T47D (cell line): ENCODE results near the gene SMIM38.

Experiments
- DNase-seq, 2 experiments: peaks; one replicate each; pipeline versions ENCODE4 v3.0.0 to v3.0.0-alpha.2; 2011 to 2012; ENCODE audit warnings: low read depth in 1 of 2, low spot score in 1 of 2
- JUND ChIP-seq: IDR thresholded peaks from 2 replicates; pipeline ENCODE4 v1.6.1; 2012; ENCODE audit warnings: low read depth
- in situ Hi-C: cut with HindIII; loops from 2 replicates; pipeline ENCODE4 v1.10.0; 2016; ENCODE audit warnings: low sequenced_read_pairs, low pct_unique_long_range_greater_than_20kb

Gene SMIM38

DNA sequence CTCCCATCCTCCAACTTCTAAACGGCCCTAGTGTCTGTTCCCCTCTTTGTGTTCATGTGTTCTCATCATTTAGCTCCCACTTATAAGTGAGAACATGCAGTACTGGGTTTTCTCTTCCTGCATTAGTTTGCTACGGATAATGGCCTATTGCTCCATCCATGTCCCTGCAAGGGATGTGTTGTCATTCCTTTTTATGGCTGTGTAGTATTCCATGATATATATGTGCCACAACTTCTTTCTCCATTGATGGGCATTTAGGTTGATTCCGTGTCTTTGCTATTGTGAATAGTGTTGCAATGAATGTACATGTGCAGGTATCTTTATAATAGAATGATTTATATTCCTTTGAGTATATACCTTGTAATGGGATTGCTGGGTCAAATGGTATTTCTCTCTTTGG lies 5.6 kb upstream of the SMIM38 start:
- DNase-seq, result no peak
- in situ Hi-C loops, result no loop called here
- TF ChIP-seq JUND, result no peak

DNA sequence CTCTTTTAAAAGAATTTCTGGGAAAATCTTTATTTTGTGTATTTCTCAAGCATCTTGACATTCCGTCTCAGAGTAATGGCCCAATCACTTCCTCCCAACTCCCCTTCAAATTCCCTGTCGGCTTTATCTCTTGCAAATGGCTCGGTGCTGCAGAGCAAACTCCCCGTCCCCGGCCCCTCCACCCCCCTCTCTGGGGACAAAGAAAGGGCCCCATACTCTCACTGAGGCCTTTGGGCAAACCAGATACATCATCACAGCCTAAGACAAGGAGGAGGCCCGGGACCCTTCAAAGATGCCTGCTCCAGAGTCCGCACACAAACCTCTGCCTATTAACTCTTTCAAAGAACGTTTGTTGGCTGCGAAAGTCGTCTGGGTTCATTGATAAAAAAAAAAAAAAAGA lies 3.9 kb upstream of the SMIM38 start:
- no peak for TF ChIP-seq JUND
- in situ Hi-C loops, result no loop called here
- DNase-seq, result no peak

DNA sequence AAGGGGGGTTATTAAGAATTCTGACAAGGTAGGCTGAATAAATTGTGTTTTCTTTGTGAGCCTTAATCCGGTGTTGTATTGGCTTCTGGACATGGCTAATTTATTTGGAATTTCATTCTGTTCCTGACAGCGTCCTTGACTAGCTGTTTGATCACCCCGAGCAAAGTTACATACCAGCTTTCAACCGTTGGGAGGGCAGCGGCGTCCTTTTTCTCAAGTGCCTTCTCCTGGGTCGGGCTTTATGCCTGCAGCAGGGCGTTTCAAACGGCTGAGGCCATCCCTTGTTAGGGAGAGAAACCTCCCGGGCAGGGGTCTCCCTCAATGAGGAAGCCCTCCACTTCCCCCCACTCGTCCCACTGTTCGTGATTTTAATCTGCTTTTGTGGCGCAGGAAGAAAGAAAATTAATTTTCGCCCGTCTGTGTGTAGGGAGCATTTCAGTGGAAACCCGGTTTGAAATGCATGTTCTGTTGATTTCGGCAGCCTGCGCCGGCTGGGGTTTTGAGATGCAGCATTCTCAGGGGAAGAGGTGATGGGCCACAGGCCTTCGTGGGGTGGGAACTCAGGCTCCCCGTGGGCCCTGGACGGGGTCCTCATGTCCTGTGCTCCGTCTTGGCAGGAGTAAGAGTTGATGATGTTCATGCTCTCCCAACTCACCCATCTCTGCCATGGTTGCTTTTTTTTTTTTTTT lies 2.9 kb upstream of the SMIM38 start:
- TF ChIP-seq JUND, result no peak
- no peak for DNase-seq
- in situ Hi-C loops, result no loop called here

DNA sequence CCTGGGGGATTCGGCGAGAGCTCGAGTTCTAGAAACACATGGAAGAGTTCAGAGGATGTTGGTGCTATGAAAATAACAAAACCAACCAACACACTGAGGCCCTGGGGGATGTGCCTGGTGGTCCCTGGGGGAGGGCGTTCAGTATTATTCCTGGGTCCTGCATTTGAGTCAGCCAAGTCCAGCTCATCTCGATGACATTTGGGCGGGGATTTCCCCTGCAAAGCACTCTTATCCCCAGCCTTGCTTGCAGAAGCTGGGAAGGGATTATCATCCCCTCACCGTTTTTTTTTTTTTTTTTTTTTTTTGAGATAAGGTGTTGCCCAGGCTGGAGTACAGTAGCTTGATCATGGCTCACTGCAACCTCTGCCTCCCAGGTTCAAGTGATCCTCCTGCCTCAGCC lies 2.1 kb upstream of the SMIM38 start:
- no peak for TF ChIP-seq JUND
- in situ Hi-C loops, result no loop called here
- DNase-seq, result no peak

DNA sequence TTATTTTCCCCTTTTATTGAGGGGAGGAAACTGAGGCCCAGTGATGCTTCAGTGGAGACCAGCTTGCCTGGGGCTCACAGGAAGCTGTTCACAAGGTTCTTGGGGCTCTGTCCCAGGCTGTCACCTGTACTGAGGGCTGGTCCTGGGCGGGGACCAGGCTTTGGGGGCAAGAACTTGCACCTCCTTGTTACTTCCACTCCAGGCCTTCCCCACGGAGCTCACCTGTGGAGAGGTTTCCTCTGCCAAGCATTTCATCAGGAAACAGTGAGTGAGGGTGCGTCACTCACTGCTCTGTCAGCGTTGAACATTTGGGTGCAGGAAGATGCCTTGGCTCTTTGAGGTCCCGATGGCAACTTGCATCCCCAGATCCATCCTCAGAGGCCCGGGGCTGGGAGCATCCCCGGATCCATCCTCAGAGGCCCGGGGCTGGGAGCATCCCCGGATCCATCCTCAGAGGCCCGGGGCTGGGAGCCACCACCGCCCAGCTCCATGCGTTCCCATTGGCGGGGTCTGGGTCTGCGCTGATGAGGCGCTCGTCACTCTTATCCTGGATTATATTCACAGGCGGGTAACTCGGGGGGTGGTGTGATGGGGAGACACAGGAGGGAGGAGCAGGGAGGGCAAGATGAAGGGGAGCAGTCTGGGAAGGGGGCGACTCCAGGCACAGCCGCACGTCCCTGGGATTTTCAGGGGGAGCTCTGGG lies 1.4 kb upstream of the SMIM38 start:
- in situ Hi-C loops, result no loop called here
- no peak for DNase-seq
- TF ChIP-seq JUND, result no peak

DNA sequence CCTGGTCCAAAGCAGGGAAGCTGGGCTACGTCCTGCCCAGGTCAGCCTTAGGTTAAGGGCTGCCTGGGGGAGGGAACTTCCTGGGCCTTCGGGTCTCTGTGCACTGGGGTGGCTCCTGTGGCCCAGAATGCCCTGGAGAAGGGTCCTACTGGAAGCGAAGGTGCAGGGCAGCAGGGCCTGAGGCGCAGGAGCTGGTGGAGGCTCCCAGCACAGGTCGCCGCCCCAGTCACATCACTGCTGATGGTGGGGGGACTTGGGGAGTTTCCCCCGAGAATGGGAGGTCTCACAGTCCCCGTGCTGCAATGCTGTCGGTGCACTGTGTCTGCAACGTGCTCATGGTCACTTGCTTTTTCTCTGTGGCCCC lies 815 bp upstream of the SMIM38 start:
- in situ Hi-C loops, result no loop called here
- DNase-seq, result no peak
- no peak for TF ChIP-seq JUND

DNA sequence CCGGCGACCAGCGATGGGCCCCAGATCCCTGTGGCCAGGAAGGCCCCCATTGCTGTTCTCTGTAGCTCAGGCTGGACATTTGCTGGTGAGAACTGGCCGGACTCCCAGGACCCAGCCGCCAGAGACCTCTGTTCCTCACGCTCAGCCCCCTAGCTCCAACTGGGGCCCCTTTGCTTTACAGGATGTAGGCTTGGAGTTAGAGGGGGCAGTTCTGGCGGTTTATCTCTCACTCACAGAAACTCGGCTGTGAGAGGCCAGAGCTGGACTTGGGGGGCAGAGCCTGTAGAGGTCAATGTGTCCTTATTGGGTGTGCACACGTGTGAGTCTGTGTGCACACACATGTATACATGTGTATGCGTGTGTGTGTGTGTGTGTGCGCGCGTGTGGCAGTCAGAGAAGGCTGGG lies 502 bp downstream of the SMIM38 start:
- in situ Hi-C loops, result no loop called here

DNA sequence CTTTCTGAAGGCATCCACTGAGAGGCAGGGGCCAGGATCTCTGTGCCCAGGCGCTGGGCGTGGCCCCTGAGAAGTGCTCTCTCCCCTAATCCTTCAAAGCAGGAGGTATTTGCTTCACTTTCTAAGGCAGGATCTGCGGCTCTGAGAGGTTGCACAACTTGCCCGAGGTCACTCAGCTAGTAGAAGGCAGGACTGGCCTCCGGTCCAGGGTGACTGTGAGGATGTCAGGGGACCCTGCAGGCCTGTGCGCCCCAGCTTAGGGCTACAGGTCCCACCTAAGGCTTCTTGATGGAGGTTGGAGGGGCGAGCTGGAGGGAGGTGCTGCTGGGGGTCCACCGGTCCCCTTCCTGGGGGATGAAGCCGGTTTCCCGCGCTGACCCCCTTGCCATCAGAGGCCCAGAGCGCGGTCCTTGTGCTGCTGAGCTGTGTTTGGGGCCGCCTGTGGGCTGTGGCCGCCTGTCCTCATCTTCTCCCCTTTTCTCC lies 979 bp downstream of the SMIM38 start:
- TF ChIP-seq JUND, result no peak
- DNase-seq, result no peak
- in situ Hi-C loops, result no loop called here

More for the DNA sequence above, 502 bp downstream of the SMIM38 start:
- TF ChIP-seq JUND, result no peak
- no peak for DNase-seq

DNA sequence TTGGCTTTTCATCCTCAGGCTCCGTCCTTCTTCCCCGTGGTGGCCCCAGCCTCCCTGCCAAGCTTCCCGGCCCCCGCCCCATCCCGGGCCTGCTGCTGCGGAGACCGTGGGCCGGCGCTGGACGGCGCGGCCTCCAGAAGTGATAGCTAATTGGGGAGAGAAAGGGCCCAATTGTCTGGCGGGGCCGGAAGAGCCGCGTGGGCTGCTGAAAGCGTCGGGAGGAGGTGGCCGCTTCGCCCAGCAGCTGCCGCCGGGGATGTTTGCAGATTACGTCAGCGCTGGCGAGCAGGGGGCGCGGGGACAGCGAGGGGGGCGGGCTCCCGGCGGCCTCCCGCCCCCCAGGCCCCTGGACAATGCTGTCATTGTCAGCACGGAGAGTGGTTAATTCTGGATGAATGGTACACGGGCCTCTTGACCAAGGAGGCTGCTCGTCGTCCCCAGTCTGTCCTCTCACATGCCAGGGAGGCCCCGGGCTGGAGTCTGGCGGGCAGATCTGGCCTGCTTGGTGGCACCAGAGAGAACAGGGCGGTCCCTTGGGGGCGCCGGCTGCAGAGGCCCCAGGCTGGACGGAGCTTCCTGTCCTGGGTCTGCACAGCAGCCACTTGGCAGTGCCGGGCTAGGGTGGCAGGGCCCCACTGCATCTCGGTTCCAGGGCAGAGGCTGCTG lies 1.6 kb downstream of the SMIM38 start:
- in situ Hi-C loops, result no loop called here
- no peak for TF ChIP-seq JUND

DNA sequence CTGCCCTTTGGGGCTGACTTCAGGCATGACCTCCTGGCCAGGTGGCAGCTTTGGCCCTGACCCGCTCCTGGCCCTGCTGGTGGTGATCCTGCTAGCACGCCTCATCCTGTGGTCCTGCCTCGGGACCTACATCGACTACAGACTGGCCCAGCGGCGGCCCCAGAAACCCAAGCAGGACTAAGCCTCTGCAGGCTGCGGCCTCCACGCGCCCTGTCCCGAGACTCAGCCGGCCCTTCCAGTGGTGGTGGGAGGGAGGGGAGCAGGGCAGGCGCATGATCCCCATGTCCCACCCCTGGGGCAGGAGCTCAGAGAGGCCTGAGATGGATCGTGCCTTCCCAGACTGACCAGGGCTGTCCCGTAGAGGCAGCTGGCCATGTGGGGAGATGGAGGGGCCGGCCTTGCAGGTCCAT lies 2.1 kb downstream of the SMIM38 start:
- TF ChIP-seq JUND, result no peak
- DNase-seq, result no peak
- in situ Hi-C loops, result no loop called here

More for the DNA sequence above, 1.6 kb downstream of the SMIM38 start:
- no peak for DNase-seq

DNA sequence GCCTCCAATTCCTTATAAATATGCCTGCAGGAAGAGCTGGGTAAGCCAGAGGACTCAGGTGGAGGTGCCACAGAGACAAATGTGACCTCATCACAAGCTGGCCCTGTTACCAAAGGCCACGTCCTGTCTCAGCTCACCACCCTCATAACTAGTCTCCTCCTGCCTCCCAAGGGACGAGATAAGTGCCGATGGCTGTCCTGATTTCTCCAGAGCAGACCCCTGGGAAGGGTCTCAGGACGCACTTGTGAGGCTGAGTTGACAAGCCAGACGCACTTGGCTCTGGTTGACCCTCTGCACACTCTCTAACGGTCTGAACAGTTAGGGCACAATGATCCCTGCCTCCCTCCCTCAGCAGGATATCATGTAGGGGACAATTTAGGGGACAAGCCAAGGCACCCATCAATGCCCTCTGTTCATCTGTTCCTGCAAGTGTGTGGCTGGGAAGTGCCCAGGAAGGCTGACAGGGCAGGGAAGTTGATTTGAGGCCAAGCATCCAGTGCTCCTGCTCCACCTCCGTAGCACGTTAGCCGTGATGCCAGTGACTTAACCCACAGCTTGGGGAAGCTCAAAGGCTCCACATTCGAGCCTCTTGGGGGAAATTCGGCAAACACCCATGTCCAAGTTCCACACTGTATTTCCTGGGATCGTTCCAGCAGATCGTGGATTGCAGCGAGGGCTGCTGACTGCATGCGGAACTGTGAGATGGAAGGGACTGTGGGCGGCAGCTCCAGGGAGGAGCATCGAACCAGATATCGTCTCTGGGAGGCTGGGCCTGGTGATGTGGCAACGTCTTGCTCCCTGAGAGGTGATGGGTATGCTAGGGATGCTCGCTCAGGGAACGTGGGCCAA lies 2.8 kb downstream of the SMIM38 start:
- no peak for DNase-seq
- in situ Hi-C loops, result no loop called here
- no peak for TF ChIP-seq JUND

DNA sequence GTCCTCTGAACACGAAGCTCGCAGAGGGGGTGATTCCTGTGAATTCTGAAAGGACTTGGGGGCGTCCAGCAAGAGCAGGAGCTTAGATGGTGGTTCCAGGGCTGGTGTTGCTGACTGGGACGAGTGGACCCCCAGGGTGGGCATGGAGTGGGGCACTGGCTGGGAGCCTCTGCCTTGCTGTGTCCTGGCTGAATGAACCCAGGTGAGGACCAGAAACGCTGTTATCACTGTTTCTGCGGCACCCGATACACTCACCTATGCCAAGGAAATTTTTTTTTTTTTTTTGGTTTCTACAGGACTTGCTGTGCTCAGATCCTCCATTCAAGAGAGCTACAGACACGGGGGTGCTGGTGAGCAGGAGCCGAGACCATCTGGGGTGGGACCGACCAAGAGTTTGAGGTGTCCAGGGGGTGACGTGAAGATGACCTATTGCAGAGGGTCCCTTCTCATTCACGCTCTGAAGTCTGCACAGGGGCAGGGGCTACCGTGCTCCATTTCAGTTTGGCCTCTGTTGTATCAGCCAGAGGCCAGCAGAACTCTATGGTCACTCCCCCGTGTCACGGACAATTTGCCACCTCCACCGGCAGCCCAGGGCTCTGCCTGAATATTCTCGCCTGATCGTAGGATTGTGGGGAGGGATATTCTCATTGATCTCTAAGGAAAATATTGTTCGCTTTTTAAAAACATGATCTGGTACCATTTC lies 3.6 kb downstream of the SMIM38 start:
- DNase-seq, result no peak
- in situ Hi-C loops, result no loop called here
- no peak for TF ChIP-seq JUND
